Activated CD8-positive, alpha-beta T cell treated with anti-CD3 and anti-CD28 coated beads, Interleukin-2, amount 10 ng/mL, durations not matched to agents 7 days and 5 days (primary cell): ENCODE data around the gene SMTN. TPM values are rescaled to one million over a fixed set of nuclear protein-coding genes. Genes with fewer than 3 reads are reported as not detected.
"Not testable (repeated sequence)": the region's sequence is repeated elsewhere in the genome, so short reads cannot be mapped to it uniquely, and the experiment has no call there.

Source experiments
- ATAC-seq: fragments of 150-1000 bp; cut with Tn5 transposase; one replicate; pipeline ENCODE4 v1.10.0; 2021; ENCODE audit warnings: moderate library complexity
- CTCF ChIA-PET: fragments of 350-600 bp; sonication (Branson Sonifier 250); formaldehyde crosslinking; loops from one replicate; lab custom pipeline; 2021; ENCODE audit warnings: antibody characterized with exemption; lab: Charles Lee
- POLR2A ChIA-PET: fragments of 350-600 bp; sonication (Branson Sonifier 250); formaldehyde crosslinking; loops from one replicate; lab custom pipeline; 2021; ENCODE audit warnings: antibody characterized with exemption; lab: Charles Lee
- DNase-seq: peaks from one replicate; pipeline ENCODE4 v3.0.0-alpha.2; 2020
- H3K27ac Mint-ChIP-seq: one replicate; pipeline ENCODE4 v1.8.0; 2021; ENCODE audit warnings: mild to moderate bottlenecking, mixed read lengths
- H3K27me3 Mint-ChIP-seq: one replicate; pipeline ENCODE4 v1.8.0; 2021; ENCODE audit warnings: low read depth, mixed read lengths
- H3K36me3 Mint-ChIP-seq: one replicate; pipeline ENCODE4 v1.8.0; 2021; ENCODE audit warnings: low read depth, mixed read lengths
- H3K4me1 Mint-ChIP-seq: one replicate; pipeline ENCODE4 v1.8.0; 2021; ENCODE audit warnings: low read depth, mixed read lengths
- H3K4me3 Mint-ChIP-seq: one replicate; pipeline ENCODE4 v1.8.0; 2021; ENCODE audit warnings: mild to moderate bottlenecking, mixed read lengths
- H3K9me3 Mint-ChIP-seq: one replicate; pipeline ENCODE4 v1.8.0; 2022; ENCODE audit warnings: mixed read lengths; ENCODE audit not compliant: insufficient read depth
- total RNA-seq, 2 experiments: library from RNA; stranded (reverse); gene quantifications; one replicate each; pipeline ENCODE4 v1.2.3, GENCODE V29; 2021

SMTN gene
- total RNA-seq, 2 experiments from 2014 or later, result 51.0 to 61.7 TPM

DNA sequence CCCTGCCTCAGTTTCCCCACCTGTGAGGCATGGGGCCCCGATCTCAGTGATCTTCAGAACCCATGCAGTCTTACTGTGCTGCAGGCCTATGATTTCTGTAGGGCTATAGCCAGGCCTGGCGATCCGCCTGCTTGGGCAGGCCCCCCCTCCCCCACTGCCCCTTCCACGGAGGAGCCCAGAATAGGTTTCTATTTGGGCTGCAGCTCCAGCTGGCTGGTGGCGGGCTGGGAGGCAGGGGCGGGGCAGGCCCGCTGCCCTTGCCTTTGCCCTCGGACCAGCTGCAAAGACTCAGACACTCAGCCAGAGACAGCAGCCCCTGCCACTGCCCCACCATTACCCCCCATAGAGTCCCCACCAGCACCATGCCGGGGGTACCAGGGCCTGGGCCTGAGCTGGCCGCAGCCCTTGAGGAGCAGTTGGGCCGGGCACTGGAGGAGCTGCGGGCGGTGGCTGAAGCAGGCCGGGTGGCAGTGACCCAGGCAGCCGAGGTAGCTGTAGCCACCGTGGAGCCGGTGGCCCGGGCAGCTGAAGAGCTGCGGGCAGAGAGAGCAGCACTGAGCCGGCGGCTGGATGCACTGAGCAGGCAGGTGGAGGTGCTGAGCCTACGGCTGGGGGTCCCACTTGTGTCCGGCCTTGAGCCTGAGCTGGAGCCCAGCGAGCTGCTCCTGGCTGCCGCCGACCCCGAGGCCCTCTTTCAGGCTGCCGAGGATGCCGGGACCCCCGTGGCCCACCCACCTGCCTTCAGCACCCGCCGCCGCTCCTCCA, 12.2 kb downstream of the SMTN start:
- ChIA-PET POLR2A (interaction anchor here (1.0 to 1.8 kb wide), 2 partner anchors 8 to 11 kb away, joined by 3 to 5 read pairs; no protein-coding TSS in a partner anchor), CTCF (interaction anchor here (1.6 to 2.7 kb wide), 4 partner anchors 8 to 173 kb away, joined by 3 to 10 read pairs (median 8); partner anchors contain the start of gene SELENOM)
- H3K27me3 Mint-ChIP-seq, result no peaks in the 10 kb centered on the region
- no peak for ATAC-seq
- H3K27ac Mint-ChIP-seq, result no peak overlapping the region
- DNase-seq, result no peak
- H3K36me3 Mint-ChIP-seq, result peaks cover 17% of the 10 kb centered on the region
- H3K4me1 Mint-ChIP-seq, result no peaks in the 10 kb centered on the region
- H3K9me3 Mint-ChIP-seq, result no peaks in the 10 kb centered on the region
- no peak overlapping the region for H3K4me3 Mint-ChIP-seq

- peaks cover 17% of the 10 kb centered on the region for H3K36me3 Mint-ChIP-seq
- CTCF ChIA-PET, result interaction anchor here (0.8 to 2.7 kb wide), 4 partner anchors 9 to 174 kb away, joined by 3 to 10 read pairs (median 6); no protein-coding TSS in a partner anchor
- DNase-seq, result no peak
- POLR2A ChIA-PET, result interaction anchor here (1.0 kb wide), 1 partner anchor 9 kb away, joined by 3 read pairs; no protein-coding TSS in a partner anchor
- no peaks in the 10 kb centered on the region for H3K9me3 Mint-ChIP-seq
- H3K27ac Mint-ChIP-seq, result no peak overlapping the region
- H3K4me3 Mint-ChIP-seq, result no peak overlapping the region
- no peaks in the 10 kb centered on the region for H3K4me1 Mint-ChIP-seq
- H3K27me3 Mint-ChIP-seq, result no peaks in the 10 kb centered on the region
- ATAC-seq, result no peak
Observed at GRCh38 chr22:31094021-31094551, 13.0 kb downstream of the SMTN start.

- CTCF ChIA-PET, result interaction anchor here (0.8 to 1.8 kb wide), 4 partner anchors 10 to 174 kb away, joined by 3 to 10 read pairs (median 3); no protein-coding TSS in a partner anchor
- no peak for ATAC-seq
- DNase-seq, result no peak
- Mint-ChIP-seq H3K36me3 (peaks cover 17% of the 10 kb centered on the region), H3K4me1 (no peaks in the 10 kb centered on the region), H3K4me3 (no peak overlapping the region), H3K9me3 (no peaks in the 10 kb centered on the region), H3K27ac (no peak overlapping the region), H3K27me3 (no peaks in the 10 kb centered on the region)
- POLR2A ChIA-PET, result no interaction called here
Observed at GRCh38 chr22:31094741-31095140, 13.6 kb downstream of the SMTN start.

GRCh38 chr22:31095637-31096249, 14.6 kb downstream of the SMTN start:
- H3K4me1 Mint-ChIP-seq, result no peaks in the 10 kb centered on the region
- ATAC-seq (no peak), DNase-seq (no peak)
- no peaks in the 10 kb centered on the region for H3K9me3 Mint-ChIP-seq
- POLR2A ChIA-PET, result interaction anchor here (0.6 to 1.3 kb wide), 2 partner anchors 11 to 127 kb away, joined by 3 to 4 read pairs; partner anchors contain the start of genes MORC2 and TUG1
- H3K4me3 Mint-ChIP-seq, result no peak overlapping the region
- peaks cover 16% of the 10 kb centered on the region for H3K36me3 Mint-ChIP-seq
- H3K27me3 Mint-ChIP-seq, result no peaks in the 10 kb centered on the region
- no peak overlapping the region for H3K27ac Mint-ChIP-seq
- CTCF ChIA-PET, result interaction anchor here (0.8 to 1.2 kb wide), 4 partner anchors 9 to 53 kb away, joined by 3 to 4 read pairs (median 4); no protein-coding TSS in a partner anchor

DNA sequence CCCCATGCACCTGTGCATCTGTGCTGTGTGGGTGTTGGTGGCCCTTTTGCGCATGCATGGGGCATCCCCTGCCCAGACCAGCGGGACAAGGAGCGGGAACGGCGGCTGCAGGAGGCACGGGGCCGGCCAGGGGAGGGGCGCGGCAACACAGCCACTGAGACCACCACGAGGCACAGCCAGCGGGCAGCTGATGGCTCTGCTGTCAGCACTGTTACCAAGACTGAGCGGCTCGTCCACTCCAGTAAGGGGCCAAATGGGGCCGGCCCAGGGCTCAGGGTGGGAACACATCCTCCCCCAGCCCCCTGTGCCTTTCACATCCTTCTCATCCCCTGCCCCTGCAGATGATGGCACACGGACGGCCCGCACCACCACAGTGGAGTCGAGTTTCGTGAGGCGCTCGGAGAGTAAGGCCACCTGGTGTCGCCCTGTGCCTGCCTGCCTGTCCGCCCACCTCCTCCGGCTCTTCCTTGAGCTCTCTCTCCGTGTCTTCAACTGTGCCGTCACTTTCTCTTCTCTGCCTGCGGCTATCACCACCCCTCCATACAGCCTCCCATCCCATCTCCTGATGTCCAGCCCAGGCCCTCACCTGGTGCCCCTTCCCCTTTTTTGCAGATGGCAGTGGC, 15.7 kb downstream of the SMTN start:
- POLR2A ChIA-PET, result no interaction called here
- no peak overlapping the region for H3K27ac Mint-ChIP-seq
- no peak overlapping the region for H3K4me3 Mint-ChIP-seq
- no peaks in the 10 kb centered on the region for H3K4me1 Mint-ChIP-seq
- no peaks in the 10 kb centered on the region for H3K27me3 Mint-ChIP-seq
- H3K36me3 Mint-ChIP-seq, result peaks cover 18% of the 10 kb centered on the region
- DNase-seq (no peak), ATAC-seq (no peak)
- CTCF ChIA-PET, result interaction anchor here (1.1 kb wide), 1 partner anchor 8 kb away, joined by 4 read pairs; no protein-coding TSS in a partner anchor
- H3K9me3 Mint-ChIP-seq, result no peaks in the 10 kb centered on the region

GRCh38 chr22:31097539-31097938, 16.4 kb downstream of the SMTN start:
- CTCF ChIA-PET, H3K4me1 Mint-ChIP-seq, H3K9me3 Mint-ChIP-seq, POLR2A ChIA-PET, H3K4me3 Mint-ChIP-seq, ATAC-seq, H3K27me3 Mint-ChIP-seq, DNase-seq, H3K27ac Mint-ChIP-seq: not testable (repeated sequence)
- peaks cover 17% of the 10 kb centered on the region for H3K36me3 Mint-ChIP-seq

DNA sequence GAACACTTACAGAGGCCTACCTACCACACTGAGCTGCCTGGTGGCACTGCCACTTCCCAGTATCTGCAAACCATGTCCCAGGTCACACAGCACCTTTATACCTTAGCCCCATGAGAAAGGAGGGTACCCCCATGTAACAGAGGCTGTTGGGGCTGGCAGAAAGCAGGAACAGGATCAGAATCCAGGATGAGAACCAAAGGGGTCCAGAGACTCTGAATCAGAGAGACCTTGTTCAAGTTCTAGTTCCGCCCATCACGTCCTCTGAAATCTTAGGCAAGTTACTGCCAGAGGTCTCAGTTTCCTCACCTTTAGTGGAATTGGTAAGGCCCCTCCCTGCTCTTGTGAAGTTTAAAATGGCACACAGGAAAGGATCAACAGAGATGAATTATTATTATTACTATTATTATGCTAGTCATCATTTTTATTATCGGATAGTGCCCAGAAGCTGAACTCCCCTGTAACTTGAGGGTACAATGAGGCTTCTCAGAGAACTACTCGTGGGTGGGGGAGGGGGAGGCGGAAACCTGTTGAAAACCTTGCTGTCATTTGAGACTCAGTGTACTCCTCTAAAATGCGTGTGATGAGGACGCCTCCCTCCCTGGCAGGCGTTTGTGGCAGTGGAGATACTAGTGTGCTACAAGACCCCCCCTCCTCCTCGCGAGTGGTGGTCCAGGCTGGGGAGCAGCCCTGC, 17.0 kb downstream of the SMTN start:
- ChIA-PET CTCF (no interaction called here), POLR2A (no interaction called here)
- Mint-ChIP-seq H3K4me3 (no peak overlapping the region), H3K9me3 (no peaks in the 10 kb centered on the region), H3K27ac (no peak overlapping the region), H3K4me1 (no peaks in the 10 kb centered on the region), H3K27me3 (no peaks in the 10 kb centered on the region), H3K36me3 (peaks cover 17% of the 10 kb centered on the region)
- ATAC-seq (no peak), DNase-seq (no peak)

DNA sequence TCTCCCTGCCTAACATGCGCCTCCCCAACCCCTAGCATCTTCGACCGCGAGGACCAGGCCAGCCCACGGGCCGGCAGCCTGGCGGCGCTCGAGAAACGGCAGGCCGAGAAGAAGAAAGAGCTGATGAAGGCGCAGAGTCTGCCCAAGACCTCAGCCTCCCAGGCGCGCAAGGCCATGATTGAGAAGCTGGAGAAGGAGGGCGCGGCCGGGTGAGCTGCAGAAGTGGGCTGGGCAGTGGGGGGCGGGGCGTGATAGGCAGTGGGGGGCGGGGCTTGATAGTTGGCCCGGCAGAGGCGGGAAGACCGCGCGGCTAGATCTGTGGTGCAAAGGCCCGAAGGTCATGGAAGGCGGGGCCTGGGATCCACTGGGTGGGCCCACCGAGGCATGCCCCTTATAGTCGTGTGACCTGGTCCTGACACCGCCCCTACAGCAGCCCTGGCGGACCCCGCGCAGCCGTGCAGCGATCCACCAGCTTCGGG, 17.6 kb downstream of the SMTN start:
- no peaks in the 10 kb centered on the region for H3K9me3 Mint-ChIP-seq
- ChIA-PET POLR2A (no interaction called here), CTCF (no interaction called here)
- peaks cover 17% of the 10 kb centered on the region for H3K36me3 Mint-ChIP-seq
- ATAC-seq (no peak), DNase-seq (no peak)
- H3K4me3 Mint-ChIP-seq, result no peak overlapping the region
- H3K4me1 Mint-ChIP-seq, result no peaks in the 10 kb centered on the region
- H3K27ac Mint-ChIP-seq, result no peak overlapping the region
- H3K27me3 Mint-ChIP-seq, result no peaks in the 10 kb centered on the region

- ATAC-seq (no peak), DNase-seq (no peak)
- H3K4me3 Mint-ChIP-seq, result no peak overlapping the region
- no peak overlapping the region for H3K27ac Mint-ChIP-seq
- no peaks in the 10 kb centered on the region for H3K27me3 Mint-ChIP-seq
- POLR2A ChIA-PET, result no interaction called here
- no peaks in the 10 kb centered on the region for H3K4me1 Mint-ChIP-seq
- H3K9me3 Mint-ChIP-seq, result no peaks in the 10 kb centered on the region
- H3K36me3 Mint-ChIP-seq, result peaks cover 17% of the 10 kb centered on the region
- CTCF ChIA-PET, result no interaction called here
Observed at GRCh38 chr22:31099386-31099785, 18.3 kb downstream of the SMTN start.

GRCh38 chr22:31099841-31100761, 19.0 kb downstream of the SMTN start:
- H3K4me3 Mint-ChIP-seq, result no peak overlapping the region
- H3K4me1 Mint-ChIP-seq, result no peaks in the 10 kb centered on the region
- ChIA-PET CTCF (no interaction called here), POLR2A (no interaction called here)
- H3K36me3 Mint-ChIP-seq, result peaks cover 17% of the 10 kb centered on the region
- H3K27ac Mint-ChIP-seq, result no peak overlapping the region
- no peak for DNase-seq
- no peak for ATAC-seq
- H3K27me3 Mint-ChIP-seq, result no peaks in the 10 kb centered on the region
- H3K9me3 Mint-ChIP-seq, result no peaks in the 10 kb centered on the region
